Esophagus muscularis mucosa (tissue), 4 donors: ENCODE measurements around the gene PTPRT. TPM values are rescaled to one million over a fixed set of nuclear protein-coding genes. Genes with fewer than 3 reads are reported as not detected.

Experiments used
- DNase-seq: peaks from one replicate; pipeline ENCODE4 v3.0.0-alpha.2; 2017; ENCODE audit errors: extremely low spot score
- H3K27ac ChIP-seq, 4 donors: fragments of 200-600 bp; sonication (generic); replicated peaks in 1 of 4; 1 replicate in 3 of 4; 2 replicates in 1 of 4; pipeline ENCODE4 v1.5.1; 2016 to 2019; ENCODE audit warnings: mild to moderate bottlenecking in 1 of 4
- H3K27me3 ChIP-seq, 4 donors: fragments of 200-600 bp; sonication (generic); one replicate each; pipeline versions ENCODE4 v1.5.1 to v1.6.0; 2016 to 2019
- H3K36me3 ChIP-seq, 4 donors: fragments of 200-600 bp; sonication (generic); one replicate each; pipeline ENCODE4 v1.5.1; 2016 to 2019
- H3K4me1 ChIP-seq, 4 donors: fragments of 200-600 bp; sonication (generic); one replicate each; pipeline ENCODE4 v1.5.1; 2016 to 2019
- H3K4me3 ChIP-seq, 4 donors: fragments of 200-600 bp; sonication (generic); 1 replicate in 2 of 4; 2 replicates in 2 of 4; pipeline ENCODE4 v1.5.1; 2016 to 2019; ENCODE audit warnings: mild to moderate bottlenecking in 4 of 4, moderate library complexity in 1 of 4
- H3K9me3 ChIP-seq, 4 donors: fragments of 200-600 bp; sonication (generic); 1 replicate in 3 of 4; 2 replicates in 1 of 4; pipeline ENCODE4 v1.5.1; 2016 to 2019
- EP300 ChIP-seq: sonication (generic); formaldehyde crosslinking; IDR thresholded peaks from one replicate; pipeline ENCODE4 v1.6.1; 2017; ENCODE audit warnings: antibody characterized with exemption
- POLR2A ChIP-seq: fragments of 450-650 bp; IDR thresholded peaks from one replicate; pipeline ENCODE4 v1.6.1; 2017; ENCODE audit warnings: antibody characterized with exemption, moderate library complexity, mild to moderate bottlenecking, low read depth
- POLR2AphosphoS5 ChIP-seq, 2 donors: sonication (generic); formaldehyde crosslinking; IDR thresholded peaks; one replicate each; pipeline ENCODE4 v1.6.1; 2017; ENCODE audit warnings: antibody characterized with exemption in 2 of 2
- WGBS: methylation state at CpG from one replicate; pipeline ENCODE4 v1.1.5; 2018; 5-methylcytosine and 5-hydroxymethylcytosine counted together
- intact Hi-C: fragments of 100-400 bp; cut with DNase I; formaldehyde crosslinking; loops from one replicate; pipeline ENCODE4 v1.15.1; 2023
- total RNA-seq, 4 donors: library from RNA; depleted of rRNA; stranded (reverse); fragments of >200 nt; gene quantifications; one replicate each; pipeline versions ENCODE4 v1.1.0 to v1.2.1, GENCODE V29; 2016
- TF ChIP-seq, protein P1 (sequence below), 3 experiments: fragments of 200-600 bp in 2 of 3; fragments of 450-650 bp in 1 of 3; sonication (generic) in 2 of 3; IDR thresholded peaks; one replicate each; pipeline ENCODE4 v1.5.1; 2017 to 2019; ENCODE audit warnings: antibody characterized with exemption in 3 of 3, mild to moderate bottlenecking in 2 of 3, moderate library complexity in 1 of 3

Gene PTPRT
- total RNA-seq, 4 donors from 2014 or later: 0.06 to 0.39 TPM; not detected in 2

DNA sequence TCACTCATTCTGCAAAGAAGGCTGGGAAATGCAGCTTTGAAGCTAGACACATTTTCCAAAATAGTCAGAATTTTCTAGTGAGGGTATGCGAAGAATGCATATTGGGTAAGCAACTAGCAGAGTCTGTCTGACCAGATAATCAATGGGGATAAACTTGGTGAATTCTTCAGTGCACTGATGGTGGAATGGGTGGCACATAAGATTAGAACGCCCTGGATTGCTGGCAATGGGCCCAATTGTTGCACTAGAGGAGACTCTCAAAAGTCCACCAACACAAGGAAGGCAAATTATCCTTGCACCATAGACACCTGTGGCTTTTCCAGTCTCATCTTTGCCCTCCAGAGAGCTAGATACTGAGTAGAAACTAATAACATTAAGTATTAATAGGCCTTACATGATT, 167.6 kb downstream of the PTPRT start:
- intact Hi-C loops: no loop called here
- peak; percentile 60 for DNase-seq
- TF ChIP-seq, protein P1, sequence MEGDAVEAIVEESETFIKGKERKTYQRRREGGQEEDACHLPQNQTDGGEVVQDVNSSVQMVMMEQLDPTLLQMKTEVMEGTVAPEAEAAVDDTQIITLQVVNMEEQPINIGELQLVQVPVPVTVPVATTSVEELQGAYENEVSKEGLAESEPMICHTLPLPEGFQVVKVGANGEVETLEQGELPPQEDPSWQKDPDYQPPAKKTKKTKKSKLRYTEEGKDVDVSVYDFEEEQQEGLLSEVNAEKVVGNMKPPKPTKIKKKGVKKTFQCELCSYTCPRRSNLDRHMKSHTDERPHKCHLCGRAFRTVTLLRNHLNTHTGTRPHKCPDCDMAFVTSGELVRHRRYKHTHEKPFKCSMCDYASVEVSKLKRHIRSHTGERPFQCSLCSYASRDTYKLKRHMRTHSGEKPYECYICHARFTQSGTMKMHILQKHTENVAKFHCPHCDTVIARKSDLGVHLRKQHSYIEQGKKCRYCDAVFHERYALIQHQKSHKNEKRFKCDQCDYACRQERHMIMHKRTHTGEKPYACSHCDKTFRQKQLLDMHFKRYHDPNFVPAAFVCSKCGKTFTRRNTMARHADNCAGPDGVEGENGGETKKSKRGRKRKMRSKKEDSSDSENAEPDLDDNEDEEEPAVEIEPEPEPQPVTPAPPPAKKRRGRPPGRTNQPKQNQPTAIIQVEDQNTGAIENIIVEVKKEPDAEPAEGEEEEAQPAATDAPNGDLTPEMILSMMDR (IDR thresholded peaks at IDR 0.05): no peak
- TF ChIP-seq POLR2AphosphoS5 (IDR thresholded peaks at IDR 0.05) (no peak), EP300 (no peak), POLR2A (no peak)
- Histone ChIP-seq H3K27ac (no peak overlapping the region), H3K4me3 (no peak overlapping the region), H3K9me3 (no peaks in the 10 kb centered on the region), H3K27me3 (peaks cover 0 to 9% (median 0%) of the 10 kb centered on the region in 4 donors), H3K4me1 (no peaks in the 10 kb centered on the region), H3K36me3 (no peaks in the 10 kb centered on the region)
- WGBS: 84% methylated on average over 2 of the region's 2 CpGs

GRCh38 chr20:43017241-43018030, 172.3 kb downstream of the PTPRT start:
- Histone ChIP-seq H3K27ac (no peak overlapping the region), H3K9me3 (no peaks in the 10 kb centered on the region), H3K4me3 (no peak overlapping the region), H3K36me3 (no peaks in the 10 kb centered on the region), H3K27me3 (peaks cover 0 to 16% (median 0%) of the 10 kb centered on the region in 4 donors), H3K4me1 (no peaks in the 10 kb centered on the region)
- WGBS: 43% methylated on average over 12 of the region's 13 CpGs
- intact Hi-C loops: no loop called here
- TF ChIP-seq, protein P1 (IDR thresholded peaks at IDR 0.05): no peak
- TF ChIP-seq POLR2A (no peak), EP300 (no peak), POLR2AphosphoS5 (IDR thresholded peaks at IDR 0.05) (no peak)
- DNase-seq: peak; percentile 79

DNA sequence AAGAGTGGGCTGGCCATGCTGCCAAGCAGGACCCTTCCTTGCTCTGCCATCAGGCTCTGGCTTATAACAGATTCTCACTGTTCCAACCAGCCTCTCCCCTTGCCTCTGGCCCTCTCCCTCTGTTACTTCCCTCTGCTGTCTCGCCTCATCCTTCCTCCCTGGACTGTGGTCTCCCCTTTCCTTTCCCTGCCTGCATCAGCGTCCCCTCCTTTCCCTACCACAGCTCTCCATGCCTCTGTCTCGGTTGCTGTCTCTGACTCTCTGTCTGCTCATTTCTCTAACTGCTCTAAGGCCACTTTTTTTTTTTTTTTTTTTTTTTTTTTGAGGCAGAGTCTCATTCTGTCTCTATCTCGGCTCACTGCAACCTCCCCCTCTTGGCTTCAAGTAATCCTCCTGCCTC, 173.4 kb downstream of the PTPRT start:
- no peak for TF ChIP-seq EP300
- no peak overlapping the region for H3K27ac ChIP-seq
- 64% methylated on average over 4 of the region's 4 CpGs for WGBS
- no peaks in the 10 kb centered on the region for H3K4me1 ChIP-seq
- DNase-seq: peak; percentile 55
- H3K4me3 ChIP-seq: no peak overlapping the region
- H3K27me3 ChIP-seq: peaks cover 0 to 16% (median 0%) of the 10 kb centered on the region in 4 donors
- intact Hi-C loops: no loop called here
- no peaks in the 10 kb centered on the region for H3K36me3 ChIP-seq
- no peaks in the 10 kb centered on the region for H3K9me3 ChIP-seq

DNA sequence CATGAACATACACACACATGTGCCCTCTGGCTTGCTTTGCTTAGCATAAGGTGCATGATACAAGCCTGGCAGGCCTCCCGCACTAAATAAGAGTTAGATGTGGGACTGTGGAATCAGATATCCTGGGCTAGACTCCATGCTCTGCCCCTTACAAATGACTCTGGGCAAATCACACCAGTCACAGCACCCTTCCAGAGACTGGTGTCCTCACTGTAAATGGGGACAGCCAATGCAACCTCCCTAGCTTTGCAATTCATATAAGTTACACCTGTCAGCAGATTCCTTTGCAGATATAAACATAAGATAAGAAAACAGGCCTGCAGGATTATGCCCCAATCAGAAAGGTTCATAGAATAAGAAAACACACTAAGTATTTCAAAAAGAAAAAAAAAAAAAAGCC, 174.1 kb downstream of the PTPRT start:
- Histone ChIP-seq H3K36me3 (no peaks in the 10 kb centered on the region), H3K4me3 (no peak overlapping the region), H3K27me3 (peaks cover 0 to 16% (median 0%) of the 10 kb centered on the region in 4 donors), H3K27ac (no peak overlapping the region), H3K9me3 (no peaks in the 10 kb centered on the region), H3K4me1 (no peaks in the 10 kb centered on the region)
- TF ChIP-seq POLR2AphosphoS5 (IDR thresholded peaks at IDR 0.05) (no peak), EP300 (no peak), POLR2A (no peak)
- TF ChIP-seq, protein P1 (IDR thresholded peaks at IDR 0.05): no peak
- peak; percentile 50 for DNase-seq
- WGBS: 86% methylated on average over 1 of the region's 1 CpG
- intact Hi-C loops: no loop called here

- H3K27me3 ChIP-seq: peaks cover 0 to 16% (median 0%) of the 10 kb centered on the region in 4 donors
- intact Hi-C loops: no loop called here
These were observed 175.5 kb downstream of the PTPRT start for GRCh38 chr20:43014206-43014605.

More at GRCh38 chr20:43014206-43014605, 175.5 kb downstream of the PTPRT start:
- Histone ChIP-seq H3K36me3 (no peaks in the 10 kb centered on the region), H3K9me3 (no peaks in the 10 kb centered on the region), H3K4me3 (no peak overlapping the region), H3K27ac (no peak overlapping the region), H3K4me1 (no peaks in the 10 kb centered on the region)
- TF ChIP-seq EP300: no peak
- no peak for TF ChIP-seq POLR2AphosphoS5 (IDR thresholded peaks at IDR 0.05)
- TF ChIP-seq, protein P1 (IDR thresholded peaks at IDR 0.05): no peak
- no peak for TF ChIP-seq POLR2A
- DNase-seq: peak; percentile 19
- WGBS: 77% methylated on average over 6 of the region's 6 CpGs
